ENCODE results near the gene GPR162.

GRCh38 chr12:6831450-6831995 is 9.9 kb downstream of the GPR162 start:
- TF ChIP-seq EZH2phosphoT487 (IDR thresholded peaks at IDR 0.05; ENCODE audit: borderline replicate concordance, low read length) (no peak), EZH2 (IDR thresholded peaks at IDR 0.05; ENCODE audit: low read length, unreplicated experiment) (no peak)

Data from PC-3 (cell line).